ENCODE measurements around the gene C16orf46.

C16orf46 gene

GRCh38 chr16:81080233-81080632, 3.2 kb upstream of the C16orf46 start:
- Histone ChIP-seq H3K4me1 (ENCODE audit: control insufficient read depth, insufficient read depth, low read length) (no peaks in the 10 kb centered on the region), H3K4me3 (ENCODE audit: insufficient read depth, low read depth, low read length) (no peak overlapping the region), H3K27ac (ENCODE audit: insufficient read depth, low read depth, low read length, poor library complexity, severe bottlenecking) (no peak overlapping the region), H3K9me3 (ENCODE audit: control insufficient read depth, low read length) (no peaks in the 10 kb centered on the region), H3K36me3 (ENCODE audit: control insufficient read depth, insufficient read depth, low read length) (peaks cover 6% of the 10 kb centered on the region), H3K27me3 (ENCODE audit: control insufficient read depth, insufficient read depth, low read length, poor library complexity, severe bottlenecking) (no peaks in the 10 kb centered on the region)
- 86 to 93% methylated on average over 1 of the region's 1 CpG for WGBS, 2 experiments

- peak overlapping the region; percentile 88 for H3K27ac ChIP-seq (ENCODE audit: insufficient read depth, low read depth, low read length, poor library complexity, severe bottlenecking)
- H3K4me3 ChIP-seq (ENCODE audit: insufficient read depth, low read depth, low read length), result peak overlapping the region; percentile 61
- no peaks in the 10 kb centered on the region for H3K27me3 ChIP-seq (ENCODE audit: control insufficient read depth, insufficient read depth, low read length, poor library complexity, severe bottlenecking)
- 1% methylated on average over 27 of the region's 27 CpGs for WGBS, 2 experiments
- no peaks in the 10 kb centered on the region for H3K4me1 ChIP-seq (ENCODE audit: control insufficient read depth, insufficient read depth, low read length)
- H3K36me3 ChIP-seq (ENCODE audit: control insufficient read depth, insufficient read depth, low read length), result no peaks in the 10 kb centered on the region
- no peaks in the 10 kb centered on the region for H3K9me3 ChIP-seq (ENCODE audit: control insufficient read depth, low read length)
Observed at GRCh38 chr16:81076566-81077075, 417 bp downstream of the C16orf46 start.

- 64 to 67% methylated on average over 5 of the region's 5 CpGs for WGBS, 2 experiments
- no peak overlapping the region for H3K27ac ChIP-seq (ENCODE audit: insufficient read depth, low read depth, low read length, poor library complexity, severe bottlenecking)
Observed at GRCh38 chr16:81073560-81074330, 3.3 kb downstream of the C16orf46 start.

GRCh38 chr16:81071805-81072204, 5.2 kb downstream of the C16orf46 start:
- Histone ChIP-seq H3K27me3 (ENCODE audit: control insufficient read depth, insufficient read depth, low read length, poor library complexity, severe bottlenecking) (no peaks in the 10 kb centered on the region), H3K36me3 (ENCODE audit: control insufficient read depth, insufficient read depth, low read length) (no peaks in the 10 kb centered on the region), H3K4me1 (ENCODE audit: control insufficient read depth, insufficient read depth, low read length) (no peaks in the 10 kb centered on the region), H3K9me3 (ENCODE audit: control insufficient read depth, low read length) (no peaks in the 10 kb centered on the region), H3K27ac (ENCODE audit: insufficient read depth, low read depth, low read length, poor library complexity, severe bottlenecking) (no peak overlapping the region), H3K4me3 (ENCODE audit: insufficient read depth, low read depth, low read length) (no peak overlapping the region)
- WGBS, 2 experiments, result 85% methylated on average over 4 of the region's 4 CpGs

More at GRCh38 chr16:81073560-81074330, 3.3 kb downstream of the C16orf46 start:
- Histone ChIP-seq H3K27me3 (ENCODE audit: control insufficient read depth, insufficient read depth, low read length, poor library complexity, severe bottlenecking) (no peaks in the 10 kb centered on the region), H3K4me3 (ENCODE audit: insufficient read depth, low read depth, low read length) (no peak overlapping the region), H3K4me1 (ENCODE audit: control insufficient read depth, insufficient read depth, low read length) (no peaks in the 10 kb centered on the region), H3K9me3 (ENCODE audit: control insufficient read depth, low read length) (no peaks in the 10 kb centered on the region), H3K36me3 (ENCODE audit: control insufficient read depth, insufficient read depth, low read length) (no peaks in the 10 kb centered on the region)

- WGBS, 2 experiments, result 83 to 85% methylated on average over 8 of the region's 8 CpGs
- H3K36me3 ChIP-seq (ENCODE audit: control insufficient read depth, insufficient read depth, low read length), result no peaks in the 10 kb centered on the region
- H3K27ac ChIP-seq (ENCODE audit: insufficient read depth, low read depth, low read length, poor library complexity, severe bottlenecking), result no peak overlapping the region
- H3K27me3 ChIP-seq (ENCODE audit: control insufficient read depth, insufficient read depth, low read length, poor library complexity, severe bottlenecking), result no peaks in the 10 kb centered on the region
- no peak overlapping the region for H3K4me3 ChIP-seq (ENCODE audit: insufficient read depth, low read depth, low read length)
- no peaks in the 10 kb centered on the region for H3K9me3 ChIP-seq (ENCODE audit: control insufficient read depth, low read length)
- H3K4me1 ChIP-seq (ENCODE audit: control insufficient read depth, insufficient read depth, low read length), result no peaks in the 10 kb centered on the region
Observed at GRCh38 chr16:81070979-81071378, 6.1 kb downstream of the C16orf46 start.

GRCh38 chr16:81069063-81069462, 8.0 kb downstream of the C16orf46 start:
- H3K36me3 ChIP-seq (ENCODE audit: control insufficient read depth, insufficient read depth, low read length), result no peaks in the 10 kb centered on the region
- no peak overlapping the region for H3K27ac ChIP-seq (ENCODE audit: insufficient read depth, low read depth, low read length, poor library complexity, severe bottlenecking)
- no peak overlapping the region for H3K4me3 ChIP-seq (ENCODE audit: insufficient read depth, low read depth, low read length)
- no peaks in the 10 kb centered on the region for H3K9me3 ChIP-seq (ENCODE audit: control insufficient read depth, low read length)
- H3K4me1 ChIP-seq (ENCODE audit: control insufficient read depth, insufficient read depth, low read length), result no peaks in the 10 kb centered on the region
- WGBS, 2 experiments, result 96% methylated on average over 4 of the region's 4 CpGs
- no peaks in the 10 kb centered on the region for H3K27me3 ChIP-seq (ENCODE audit: control insufficient read depth, insufficient read depth, low read length, poor library complexity, severe bottlenecking)

- 94 to 98% methylated on average over 1 of the region's 1 CpG for WGBS, 2 experiments
- Histone ChIP-seq H3K27me3 (ENCODE audit: control insufficient read depth, insufficient read depth, low read length, poor library complexity, severe bottlenecking) (no peaks in the 10 kb centered on the region), H3K4me1 (ENCODE audit: control insufficient read depth, insufficient read depth, low read length) (no peaks in the 10 kb centered on the region), H3K4me3 (ENCODE audit: insufficient read depth, low read depth, low read length) (no peak overlapping the region), H3K36me3 (ENCODE audit: control insufficient read depth, insufficient read depth, low read length) (no peaks in the 10 kb centered on the region), H3K27ac (ENCODE audit: insufficient read depth, low read depth, low read length, poor library complexity, severe bottlenecking) (no peak overlapping the region), H3K9me3 (ENCODE audit: control insufficient read depth, low read length) (no peaks in the 10 kb centered on the region)
Observed at GRCh38 chr16:81067166-81067565, 9.9 kb downstream of the C16orf46 start.

GRCh38 chr16:81066681-81067080, 10.4 kb downstream of the C16orf46 start:
- H3K27ac ChIP-seq (ENCODE audit: insufficient read depth, low read depth, low read length, poor library complexity, severe bottlenecking), result no peak overlapping the region
- H3K9me3 ChIP-seq (ENCODE audit: control insufficient read depth, low read length), result no peaks in the 10 kb centered on the region
- H3K4me1 ChIP-seq (ENCODE audit: control insufficient read depth, insufficient read depth, low read length), result no peaks in the 10 kb centered on the region
- no peak overlapping the region for H3K4me3 ChIP-seq (ENCODE audit: insufficient read depth, low read depth, low read length)
- H3K36me3 ChIP-seq (ENCODE audit: control insufficient read depth, insufficient read depth, low read length), result no peaks in the 10 kb centered on the region
- WGBS, 2 experiments, result 70 to 76% methylated on average over 2 to 4 of the region's 4 CpGs
- H3K27me3 ChIP-seq (ENCODE audit: control insufficient read depth, insufficient read depth, low read length, poor library complexity, severe bottlenecking), result no peaks in the 10 kb centered on the region

GRCh38 chr16:81061871-81062608, 15.0 kb downstream of the C16orf46 start:
- H3K36me3 ChIP-seq (ENCODE audit: control insufficient read depth, insufficient read depth, low read length), result no peaks in the 10 kb centered on the region
- H3K4me1 ChIP-seq (ENCODE audit: control insufficient read depth, insufficient read depth, low read length), result no peaks in the 10 kb centered on the region
- no peak overlapping the region for H3K27ac ChIP-seq (ENCODE audit: insufficient read depth, low read depth, low read length, poor library complexity, severe bottlenecking)
- WGBS, 2 experiments, result 87 to 91% methylated on average over 9 of the region's 10 CpGs
- no peak overlapping the region for H3K4me3 ChIP-seq (ENCODE audit: insufficient read depth, low read depth, low read length)
- no peaks in the 10 kb centered on the region for H3K9me3 ChIP-seq (ENCODE audit: control insufficient read depth, low read length)
- H3K27me3 ChIP-seq (ENCODE audit: control insufficient read depth, insufficient read depth, low read length, poor library complexity, severe bottlenecking), result no peaks in the 10 kb centered on the region

GRCh38 chr16:81061307-81061640, 15.8 kb downstream of the C16orf46 start:
- H3K4me3 ChIP-seq (ENCODE audit: insufficient read depth, low read depth, low read length), result no peak overlapping the region
- 90 to 91% methylated on average over 10 of the region's 10 CpGs for WGBS, 2 experiments
- H3K27me3 ChIP-seq (ENCODE audit: control insufficient read depth, insufficient read depth, low read length, poor library complexity, severe bottlenecking), result no peaks in the 10 kb centered on the region
- H3K9me3 ChIP-seq (ENCODE audit: control insufficient read depth, low read length), result no peaks in the 10 kb centered on the region
- no peak overlapping the region for H3K27ac ChIP-seq (ENCODE audit: insufficient read depth, low read depth, low read length, poor library complexity, severe bottlenecking)
- H3K36me3 ChIP-seq (ENCODE audit: control insufficient read depth, insufficient read depth, low read length), result no peaks in the 10 kb centered on the region
- no peaks in the 10 kb centered on the region for H3K4me1 ChIP-seq (ENCODE audit: control insufficient read depth, insufficient read depth, low read length)

Data from ectodermal cell (in vitro differentiated cells).